NCI-H446 (cell line): Measurements from ENCODE around the gene KCNK2.

ENCODE experiments used
- DNase-seq, 2 experiments: peaks; one replicate each; lab custom pipeline; 2025; lab: John Stamatoyannopoulos, UW

The KCNK2 gene

DNA sequence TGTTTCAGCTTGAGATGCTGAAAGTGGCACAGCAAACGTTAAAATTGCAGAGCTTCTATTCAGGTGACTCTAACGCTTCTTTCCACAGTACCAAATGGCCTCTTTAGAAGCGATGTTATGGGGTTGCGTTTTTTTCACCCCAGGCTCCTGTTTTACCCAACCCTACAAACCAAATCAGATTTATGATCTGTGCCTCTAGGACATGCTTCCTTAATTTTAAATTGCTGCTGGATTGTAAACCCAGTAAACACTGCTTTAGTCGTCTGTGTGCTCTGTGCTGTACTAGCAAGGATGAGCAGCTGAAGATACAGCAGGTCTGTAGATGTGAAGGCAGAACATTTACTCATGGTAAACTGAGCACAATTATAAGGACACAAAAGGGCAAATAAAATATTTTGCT is 13.0 kb downstream of the KCNK2 start:
- DNase-seq: no peak

DNA sequence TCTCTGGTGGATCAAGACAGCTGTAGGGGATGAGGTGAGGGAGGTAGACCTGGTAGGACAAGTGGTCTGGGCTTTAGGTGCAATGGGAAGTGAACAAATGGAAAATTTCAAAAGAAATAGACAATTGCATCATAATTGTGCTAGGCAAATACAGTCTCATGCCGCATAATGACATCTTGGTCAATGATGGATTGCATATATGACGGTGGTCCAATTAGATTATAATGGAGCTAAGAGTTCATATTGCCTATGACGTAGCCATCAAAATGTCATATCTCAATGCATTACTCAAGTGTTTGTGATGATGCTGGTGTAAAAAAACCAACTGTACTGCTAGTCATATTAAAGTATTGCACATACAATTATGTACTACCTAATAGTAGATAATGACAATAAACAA is 19.0 kb downstream of the KCNK2 start:
- DNase-seq: no peak

DNA sequence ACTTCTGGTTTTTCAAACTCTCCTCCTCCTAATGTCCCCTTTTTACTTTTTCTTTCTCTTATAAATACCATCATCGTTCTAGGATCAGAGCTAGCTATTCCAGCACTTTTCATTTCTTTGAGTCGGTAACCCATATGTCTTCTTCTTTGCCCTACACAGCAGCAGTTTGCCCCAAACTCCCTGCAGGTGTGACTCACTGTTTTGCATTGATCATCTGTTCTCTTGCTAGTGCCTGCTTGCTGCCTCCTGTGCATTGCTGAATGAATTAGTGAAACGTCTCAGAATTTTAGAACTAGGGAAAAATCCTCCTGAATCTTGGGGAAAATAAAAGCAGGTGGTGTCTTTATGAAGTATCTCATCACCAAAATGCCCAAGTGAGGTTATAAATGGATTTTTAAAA is 21.7 kb downstream of the KCNK2 start:
- DNase-seq: no peak

DNA sequence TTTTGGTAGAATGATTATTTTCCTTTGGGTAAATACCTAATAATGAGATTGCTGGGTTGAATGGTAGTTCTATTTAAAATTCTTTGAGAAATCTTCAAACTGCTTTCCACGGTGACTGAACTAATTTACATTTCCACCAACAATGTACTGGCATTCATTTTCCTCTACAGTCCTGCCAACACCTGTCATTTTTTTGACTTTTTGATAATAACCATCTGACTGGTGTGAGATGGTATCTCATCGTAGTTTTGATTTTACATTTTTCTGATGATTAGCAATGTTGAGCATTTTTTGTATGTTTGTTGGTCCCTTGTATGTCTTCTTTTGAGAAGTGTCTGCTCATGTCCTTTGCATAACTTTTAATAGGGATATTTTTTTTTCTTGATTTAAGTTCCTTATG is 23.5 kb downstream of the KCNK2 start:
- DNase-seq: no peak

DNA sequence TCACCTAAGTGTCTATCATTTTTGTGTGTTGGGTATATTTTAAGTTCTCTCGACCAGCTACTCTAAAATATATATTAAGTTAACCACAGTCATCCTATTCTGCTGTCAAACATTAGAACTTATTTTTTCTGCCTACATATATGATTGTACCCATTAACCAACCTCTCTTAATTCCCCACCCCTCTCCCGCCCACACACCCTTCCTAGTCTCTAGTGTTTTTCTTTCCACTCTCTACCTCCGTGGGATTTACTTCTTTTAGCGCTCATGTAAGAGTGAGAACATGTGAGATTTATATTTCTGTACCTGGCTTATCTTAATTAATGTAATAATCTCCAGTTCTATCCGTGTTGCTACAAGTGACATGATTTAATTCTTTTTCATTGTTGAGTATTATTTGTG is 26.6 kb downstream of the KCNK2 start:
- DNase-seq: no peak

GRCh38 chr1:215111916-215112315 is 29.4 kb downstream of the KCNK2 start:
- no peak for DNase-seq

DNA sequence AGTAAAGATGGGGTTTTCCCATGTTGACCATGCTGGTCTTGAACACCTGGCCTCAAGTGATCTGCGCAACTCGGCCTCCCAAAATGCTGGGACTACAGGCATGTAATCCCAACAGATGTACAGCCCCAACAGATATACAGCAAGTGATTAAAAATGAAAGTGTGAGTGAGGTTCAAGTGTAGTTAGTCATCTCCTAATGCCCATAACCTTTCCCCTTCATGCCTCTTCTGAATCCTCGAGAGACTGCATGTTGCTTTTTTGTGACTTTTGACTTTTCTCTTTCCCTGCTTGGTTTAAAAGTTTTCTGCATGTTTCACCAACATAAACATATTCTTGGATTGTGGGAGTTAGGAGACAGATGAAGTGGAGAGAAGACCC is 31.2 kb downstream of the KCNK2 start:
- DNase-seq: no peak

DNA sequence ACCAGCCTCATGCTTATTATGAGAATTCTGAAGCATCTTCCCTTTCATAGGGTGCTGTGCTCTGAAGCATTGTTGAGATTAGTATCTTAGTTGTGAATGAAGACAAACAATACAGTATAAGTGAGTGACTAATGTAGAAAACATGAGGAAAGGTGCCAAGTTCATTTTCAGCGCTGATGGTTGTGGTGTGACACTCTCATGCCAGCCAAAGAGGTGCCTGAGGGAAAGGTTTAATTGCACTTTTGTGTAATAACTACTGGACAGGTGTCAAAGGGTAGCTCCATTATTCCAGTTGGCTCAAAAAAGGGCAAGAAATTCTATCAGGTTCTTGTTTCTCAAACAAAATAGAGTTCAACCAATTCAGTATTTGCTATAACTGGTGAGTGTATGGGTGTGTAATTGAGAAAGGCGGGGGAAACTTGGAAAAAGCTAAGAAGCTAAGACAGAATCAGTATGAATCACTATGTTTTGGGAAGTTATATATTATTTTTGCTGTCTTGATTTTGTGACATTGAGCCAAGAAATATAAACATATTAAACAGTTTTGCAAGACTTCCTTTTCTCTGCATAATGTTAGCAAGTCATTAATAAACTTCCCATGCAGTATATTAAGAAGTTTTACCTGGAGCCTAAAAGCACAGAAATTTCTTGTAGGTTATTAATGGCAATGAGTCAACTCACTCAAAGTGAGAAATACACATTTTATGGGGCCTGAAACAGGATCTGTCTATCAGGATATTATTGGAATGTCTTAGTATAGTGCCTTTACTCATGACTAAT is 31.8 kb downstream of the KCNK2 start:
- DNase-seq: no peak

DNA sequence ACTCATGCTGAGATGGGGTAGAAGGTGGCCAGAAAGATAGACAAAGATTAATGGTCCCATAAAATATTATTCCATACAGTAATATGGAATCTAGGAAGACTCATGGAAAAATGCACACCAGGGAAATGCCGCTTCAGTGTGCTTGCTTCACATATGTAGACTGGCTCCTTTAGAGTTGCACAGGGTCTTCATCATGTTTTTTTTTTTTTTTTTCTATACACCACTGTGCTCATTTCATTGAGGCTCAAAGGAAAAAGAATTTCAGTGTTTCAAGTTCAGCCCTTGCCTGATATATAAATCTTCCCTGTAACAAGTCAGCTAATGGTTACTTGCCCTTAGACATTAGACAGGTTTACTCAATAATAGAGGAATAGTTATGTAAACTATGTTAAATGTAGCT is 33.2 kb downstream of the KCNK2 start:
- no peak for DNase-seq

DNA sequence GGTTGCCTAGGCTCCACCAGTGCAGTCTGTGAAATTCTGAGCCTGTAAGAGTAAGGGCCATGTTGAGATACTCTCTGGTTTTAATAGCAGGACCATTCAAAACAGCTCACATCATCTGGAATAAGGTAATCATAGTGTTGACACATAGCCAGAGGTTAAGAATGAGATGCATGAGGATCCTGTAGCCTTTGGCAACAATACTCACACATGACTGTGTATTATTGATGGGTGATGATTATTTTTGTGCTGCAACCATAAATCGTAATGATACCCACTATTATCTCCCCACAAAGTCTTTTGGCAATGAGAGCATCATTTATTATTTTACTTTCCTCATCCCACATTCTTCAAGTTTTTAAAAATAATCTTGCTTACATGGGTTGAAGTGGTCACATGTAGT is 35.5 kb downstream of the KCNK2 start:
- DNase-seq: no peak

- no peak for DNase-seq
Measured at GRCh38 chr1:215119056-215119455, 36.5 kb downstream of the KCNK2 start.

DNA sequence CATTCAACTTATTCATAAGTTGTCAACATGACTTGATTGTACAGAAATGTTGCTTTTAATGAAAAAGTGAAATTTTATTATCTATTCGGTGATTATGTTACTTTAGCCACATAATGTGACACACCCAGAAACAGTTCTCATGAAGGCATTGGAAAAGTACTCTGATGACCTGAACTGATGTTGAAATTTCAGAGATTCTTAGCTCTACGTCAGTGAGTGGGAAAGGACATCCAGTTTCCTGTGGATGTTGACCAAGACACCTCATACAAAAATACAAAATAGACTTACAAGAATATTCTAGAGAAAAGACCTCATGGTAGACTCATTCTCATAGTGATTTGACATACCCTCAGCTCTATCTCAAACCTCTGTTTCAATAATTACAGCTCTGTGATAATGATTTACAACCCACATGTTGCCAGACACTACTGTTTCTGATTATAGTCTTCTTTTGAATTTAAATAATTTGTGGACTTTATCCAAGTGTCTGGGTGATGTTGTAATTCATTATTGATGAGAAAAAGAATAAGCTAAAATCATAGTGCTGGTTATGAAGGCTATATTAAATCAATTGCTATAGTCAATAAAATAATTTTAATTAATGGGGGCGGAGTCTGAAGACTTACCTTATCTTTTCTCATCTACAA is 37.3 kb downstream of the KCNK2 start:
- DNase-seq: no peak

DNA sequence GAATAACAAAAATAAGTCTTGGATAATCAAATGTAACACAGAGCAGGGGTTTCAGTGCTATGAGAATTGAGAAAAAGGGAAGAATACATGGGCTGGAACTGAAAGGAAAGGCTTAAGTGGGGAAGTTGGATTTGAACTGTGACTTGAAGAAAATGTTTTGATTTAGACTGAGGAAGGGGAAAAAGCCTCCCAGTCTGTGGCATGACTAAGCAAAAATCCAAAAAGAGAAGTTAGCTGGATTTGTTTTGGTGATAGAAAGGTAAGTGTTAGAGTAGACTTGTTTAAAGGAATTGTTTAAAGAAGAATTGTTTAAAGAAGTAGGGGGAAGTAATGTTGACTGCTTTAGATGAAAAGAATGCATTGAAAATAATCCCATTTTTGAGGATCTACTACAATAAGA is 46.0 kb downstream of the KCNK2 start:
- no peak for DNase-seq

GRCh38 chr1:215131291-215131690 is 48.8 kb downstream of the KCNK2 start:
- no peak for DNase-seq

GRCh38 chr1:215132156-215132555 is 49.6 kb downstream of the KCNK2 start:
- no peak for DNase-seq

GRCh38 chr1:215133532-215133931 is 51.0 kb downstream of the KCNK2 start:
- no peak for DNase-seq

DNA sequence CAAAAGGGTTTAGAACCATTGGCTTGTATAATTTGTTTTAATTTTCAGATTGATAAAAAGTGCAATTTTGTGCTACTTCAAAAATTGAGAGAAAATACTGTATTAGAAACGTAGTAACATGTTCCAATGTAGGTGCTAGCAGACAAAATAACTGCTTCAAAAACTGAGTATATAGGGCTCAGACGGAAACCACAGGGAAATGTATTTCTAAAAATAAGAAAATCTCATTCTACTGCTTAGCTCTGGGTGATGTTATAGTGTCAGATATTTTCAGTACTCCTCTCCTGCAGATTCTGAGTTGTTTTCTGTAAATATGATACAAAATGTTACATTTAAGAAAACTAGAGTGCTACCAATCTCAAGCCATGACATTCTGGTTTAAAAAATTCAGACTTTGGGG is 55.4 kb downstream of the KCNK2 start:
- DNase-seq: no peak

- DNase-seq: no peak
Measured at GRCh38 chr1:215140135-215140534, 57.6 kb downstream of the KCNK2 start.

GRCh38 chr1:215141460-215141859 is 58.9 kb downstream of the KCNK2 start:
- DNase-seq: no peak

- DNase-seq: no peak
Measured at GRCh38 chr1:215143497-215143896, 61.0 kb downstream of the KCNK2 start.

DNA sequence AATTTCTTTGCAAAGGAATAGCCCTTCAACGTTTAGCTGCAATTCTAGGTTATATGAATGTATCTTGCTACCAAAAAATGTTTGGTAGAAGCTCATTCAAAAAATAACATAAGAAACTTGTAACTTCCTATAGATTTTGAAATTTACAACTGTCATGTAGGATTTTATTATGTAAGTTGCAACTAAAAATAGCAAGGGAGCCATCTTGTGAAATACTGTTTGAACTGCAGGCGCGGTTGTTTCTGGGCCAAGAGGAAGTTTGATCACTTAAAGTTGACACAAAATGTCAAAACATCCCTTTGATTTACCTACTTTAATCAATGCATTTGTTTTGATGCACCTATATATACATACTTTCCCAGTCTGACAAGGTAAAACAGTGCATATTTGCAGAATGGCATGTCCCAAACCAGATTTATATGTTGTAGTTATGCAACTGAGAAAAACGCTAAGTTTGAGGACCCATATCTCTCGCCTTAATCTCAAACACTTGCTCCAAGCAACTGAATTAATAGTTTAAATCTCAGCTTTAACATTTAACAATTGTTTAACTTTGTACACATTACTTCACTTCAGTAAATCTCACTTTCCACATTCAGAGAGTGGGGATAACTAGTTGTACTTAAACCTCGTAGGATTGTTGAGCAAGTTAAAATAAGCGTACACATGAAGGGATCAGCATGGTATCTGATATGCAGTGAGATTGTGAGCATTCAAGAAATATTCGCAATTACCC is 63.9 kb downstream of the KCNK2 start:
- peak in 1 of 2 experiments; percentile 12 for DNase-seq

GRCh38 chr1:215147024-215147423 is 64.5 kb downstream of the KCNK2 start:
- DNase-seq: no peak

- no peak for DNase-seq
Measured at GRCh38 chr1:215151841-215152549, 69.5 kb downstream of the KCNK2 start.
